ENCODE results near the gene VAV1. TPM values are rescaled to one million over a fixed set of nuclear protein-coding genes. Genes with fewer than 3 reads are reported as not detected.
"Not testable (repeated sequence)": the region's sequence is repeated elsewhere in the genome, so short reads cannot be mapped to it uniquely, and the experiment has no call there.

VAV1 gene
- total RNA-seq, 1 experiment from 2014 or later: not detected

- DNase-seq (ENCODE audit: low read depth in 1 of 2, low spot score in 2 of 2); H3K36me3 ChIP-seq; H3K27me3 ChIP-seq (replicated peaks); H3K4me3 ChIP-seq; H3K9me3 ChIP-seq (replicated peaks); H3K4me1 ChIP-seq (replicated peaks); H3K27ac ChIP-seq: not testable (repeated sequence)
Observed at GRCh38 chr19:6829829-6830228, 57.3 kb downstream of the VAV1 start.

GRCh38 chr19:6831084-6831483, 58.6 kb downstream of the VAV1 start:
- not testable (repeated sequence) for H3K27ac ChIP-seq; H3K9me3 ChIP-seq (replicated peaks); DNase-seq (ENCODE audit: low read depth in 1 of 2, low spot score in 2 of 2); H3K4me1 ChIP-seq (replicated peaks); H3K27me3 ChIP-seq (replicated peaks); H3K4me3 ChIP-seq; H3K36me3 ChIP-seq

GRCh38 chr19:6832412-6832811, 59.9 kb downstream of the VAV1 start:
- H3K4me1 ChIP-seq (replicated peaks): no peaks in the 10 kb centered on the region
- H3K27me3 ChIP-seq (replicated peaks): no peaks in the 10 kb centered on the region
- no peak for DNase-seq (ENCODE audit: low read depth in 1 of 2, low spot score in 2 of 2)
- 0 out of 2 replicates have a peak, but pooled peaks cover 3% of the 10 kb centered on the region for H3K9me3 ChIP-seq (replicated peaks)
- H3K36me3 ChIP-seq: no peaks in the 10 kb centered on the region
- H3K4me3 ChIP-seq: no peak overlapping the region
- H3K27ac ChIP-seq: no peak overlapping the region

- Histone ChIP-seq H3K27ac (no peak overlapping the region), H3K4me3 (no peak overlapping the region), H3K4me1 (replicated peaks) (no peaks in the 10 kb centered on the region), H3K27me3 (replicated peaks) (no peaks in the 10 kb centered on the region), H3K9me3 (replicated peaks) (0 out of 2 replicates have a peak, but pooled peaks cover 3% of the 10 kb centered on the region), H3K36me3 (no peaks in the 10 kb centered on the region)
- no peak for DNase-seq (ENCODE audit: low read depth in 1 of 2, low spot score in 2 of 2)
Observed at GRCh38 chr19:6833166-6833790, 60.8 kb downstream of the VAV1 start.

GRCh38 chr19:6834433-6834832, 61.9 kb downstream of the VAV1 start:
- no peaks in the 10 kb centered on the region for H3K36me3 ChIP-seq
- H3K27ac ChIP-seq: no peak overlapping the region
- 0 out of 2 replicates have a peak, but pooled peaks cover 3% of the 10 kb centered on the region for H3K9me3 ChIP-seq (replicated peaks)
- H3K4me3 ChIP-seq: no peak overlapping the region
- no peaks in the 10 kb centered on the region for H3K27me3 ChIP-seq (replicated peaks)
- no peaks in the 10 kb centered on the region for H3K4me1 ChIP-seq (replicated peaks)
- DNase-seq (ENCODE audit: low read depth in 1 of 2, low spot score in 2 of 2): no peak

GRCh38 chr19:6835501-6835900, 63.0 kb downstream of the VAV1 start:
- H3K27ac ChIP-seq: no peak overlapping the region
- H3K36me3 ChIP-seq: no peaks in the 10 kb centered on the region
- H3K4me1 ChIP-seq (replicated peaks): no peaks in the 10 kb centered on the region
- DNase-seq (ENCODE audit: low read depth in 1 of 2, low spot score in 2 of 2): no peak
- H3K27me3 ChIP-seq (replicated peaks): no peaks in the 10 kb centered on the region
- no peak overlapping the region for H3K4me3 ChIP-seq
- 0 out of 2 replicates have a peak, but pooled peaks cover 3% of the 10 kb centered on the region for H3K9me3 ChIP-seq (replicated peaks)

GRCh38 chr19:6837525-6837924, 65.0 kb downstream of the VAV1 start:
- no peak for DNase-seq (ENCODE audit: low read depth in 1 of 2, low spot score in 2 of 2)
- Histone ChIP-seq H3K4me3 (no peak overlapping the region), H3K36me3 (no peaks in the 10 kb centered on the region), H3K27ac (no peak overlapping the region), H3K27me3 (replicated peaks) (no peaks in the 10 kb centered on the region), H3K9me3 (replicated peaks) (0 out of 2 replicates have a peak, but pooled peaks cover 3% of the 10 kb centered on the region), H3K4me1 (replicated peaks) (no peaks in the 10 kb centered on the region)

GRCh38 chr19:6838062-6838655, 65.7 kb downstream of the VAV1 start:
- Histone ChIP-seq H3K4me1 (replicated peaks) (no peaks in the 10 kb centered on the region), H3K36me3 (no peaks in the 10 kb centered on the region), H3K27ac (no peak overlapping the region), H3K4me3 (no peak overlapping the region), H3K27me3 (replicated peaks) (no peaks in the 10 kb centered on the region), H3K9me3 (replicated peaks) (0 out of 2 replicates have a peak, but pooled peaks cover 3% of the 10 kb centered on the region)
- DNase-seq (ENCODE audit: low read depth in 1 of 2, low spot score in 2 of 2): no peak

GRCh38 chr19:6842871-6843607, 70.5 kb downstream of the VAV1 start:
- no peaks in the 10 kb centered on the region for H3K27me3 ChIP-seq (replicated peaks)
- H3K27ac ChIP-seq: no peak overlapping the region
- H3K9me3 ChIP-seq (replicated peaks): no peaks in the 10 kb centered on the region
- H3K4me3 ChIP-seq: no peak overlapping the region
- no peaks in the 10 kb centered on the region for H3K36me3 ChIP-seq
- no peak for DNase-seq (ENCODE audit: low read depth in 1 of 2, low spot score in 2 of 2)
- H3K4me1 ChIP-seq (replicated peaks): no peaks in the 10 kb centered on the region

GRCh38 chr19:6847828-6848200, 75.3 kb downstream of the VAV1 start:
- Histone ChIP-seq H3K36me3 (no peaks in the 10 kb centered on the region), H3K27ac (no peak overlapping the region), H3K4me1 (replicated peaks) (no peaks in the 10 kb centered on the region), H3K9me3 (replicated peaks) (no peaks in the 10 kb centered on the region), H3K27me3 (replicated peaks) (no peaks in the 10 kb centered on the region), H3K4me3 (no peak overlapping the region)
- no peak for DNase-seq (ENCODE audit: low read depth in 1 of 2, low spot score in 2 of 2)

- H3K4me1 ChIP-seq (replicated peaks): no peaks in the 10 kb centered on the region
- H3K27ac ChIP-seq: no peak overlapping the region
- no peak for DNase-seq (ENCODE audit: low read depth in 1 of 2, low spot score in 2 of 2)
- H3K4me3 ChIP-seq: no peak overlapping the region
- no peaks in the 10 kb centered on the region for H3K27me3 ChIP-seq (replicated peaks)
- H3K9me3 ChIP-seq (replicated peaks): no peaks in the 10 kb centered on the region
- H3K36me3 ChIP-seq: no peaks in the 10 kb centered on the region
Observed at GRCh38 chr19:6848986-6849385, 76.5 kb downstream of the VAV1 start.

GRCh38 chr19:6849876-6850275, 77.4 kb downstream of the VAV1 start:
- H3K27ac ChIP-seq: no peak overlapping the region
- DNase-seq (ENCODE audit: low read depth in 1 of 2, low spot score in 2 of 2): no peak

GRCh38 chr19:6851359-6851758, 78.9 kb downstream of the VAV1 start:
- no peak overlapping the region for H3K27ac ChIP-seq
- no peaks in the 10 kb centered on the region for H3K4me1 ChIP-seq (replicated peaks)
- no peak for DNase-seq (ENCODE audit: low read depth in 1 of 2, low spot score in 2 of 2)
- H3K27me3 ChIP-seq (replicated peaks): no peaks in the 10 kb centered on the region
- H3K36me3 ChIP-seq: no peaks in the 10 kb centered on the region
- no peaks in the 10 kb centered on the region for H3K9me3 ChIP-seq (replicated peaks)
- no peak overlapping the region for H3K4me3 ChIP-seq

More at GRCh38 chr19:6849876-6850275, 77.4 kb downstream of the VAV1 start:
- H3K4me3 ChIP-seq: no peak overlapping the region
- H3K4me1 ChIP-seq (replicated peaks): no peaks in the 10 kb centered on the region
- H3K36me3 ChIP-seq: no peaks in the 10 kb centered on the region
- no peaks in the 10 kb centered on the region for H3K9me3 ChIP-seq (replicated peaks)
- no peaks in the 10 kb centered on the region for H3K27me3 ChIP-seq (replicated peaks)

- H3K27ac ChIP-seq: no peak overlapping the region
- no peaks in the 10 kb centered on the region for H3K4me1 ChIP-seq (replicated peaks)
- DNase-seq (ENCODE audit: low read depth in 1 of 2, low spot score in 2 of 2): no peak
- no peaks in the 10 kb centered on the region for H3K27me3 ChIP-seq (replicated peaks)
- no peaks in the 10 kb centered on the region for H3K9me3 ChIP-seq (replicated peaks)
- H3K4me3 ChIP-seq: no peak overlapping the region
- H3K36me3 ChIP-seq: no peaks in the 10 kb centered on the region
Observed at GRCh38 chr19:6852001-6852400, 79.5 kb downstream of the VAV1 start.
